Uterus (tissue), 2 donors: ENCODE measurements around the gene SUSD3.

ENCODE experiments used
- CTCF ChIP-seq, 4 experiments: fragments of 200-600 bp in 2 of 4; fragments of 450-650 bp in 2 of 4; sonication (generic) in 2 of 4; IDR thresholded peaks; one replicate each; pipeline ENCODE4 v1.5.1; 2016 to 2019; ENCODE audit warnings: antibody characterized with exemption in 4 of 4, mild to moderate bottlenecking in 2 of 4, moderate library complexity in 1 of 4
- POLR2A ChIP-seq, 2 donors: fragments of 450-650 bp; IDR thresholded peaks; one replicate each; pipeline ENCODE4 v1.6.1; 2016; ENCODE audit warnings: antibody characterized with exemption in 2 of 2, mild to moderate bottlenecking in 1 of 2, moderate library complexity in 1 of 2

GRCh38 chr9:93053781-93054331 lies 4.6 kb upstream of the SUSD3 start:
- TF ChIP-seq CTCF (IDR thresholded peaks at IDR 0.05) (no peak), POLR2A (IDR thresholded peaks at IDR 0.05) (no peak)
